Common myeloid progenitor, CD34-positive (primary cell): ENCODE data around the gene ABCA3.

ENCODE experiments used
- CTCF ChIA-PET: fragments of 350-600 bp; sonication (Branson Sonifier 250); formaldehyde crosslinking; loops from one replicate; lab custom pipeline; 2021; ENCODE audit warnings: antibody characterized with exemption; lab: Charles Lee
- POLR2A ChIA-PET: fragments of 350-600 bp; sonication (Branson Sonifier 250); formaldehyde crosslinking; loops from one replicate; lab custom pipeline; 2021; ENCODE audit warnings: antibody characterized with exemption; lab: Charles Lee
- DNase-seq, 3 donors: peaks; one replicate each; pipeline versions ENCODE4 v3.0.0 to v3.0.0-alpha.2; 2013
- H3K27ac ChIP-seq, 2 experiments: 1 replicate in 1 of 2; 2 replicates in 1 of 2; pipeline ENCODE4 v1.7.0; 2013; ENCODE audit warnings: inconsistent platforms in 2 of 2, low read length in 2 of 2, mild to moderate bottlenecking in 2 of 2, low read depth in 1 of 2, moderate library complexity in 1 of 2; ENCODE audit not compliant: severe bottlenecking in 2 of 2, insufficient read depth in 1 of 2, poor library complexity in 1 of 2
- H3K27me3 ChIP-seq, 5 experiments: replicated peaks in 2 of 5; 1 replicate in 3 of 5; 2 replicates in 2 of 5; pipeline versions ENCODE4 v1.6.1 to v1.7.0; 2013; ENCODE audit warnings: low read length in 4 of 5, mild to moderate bottlenecking in 2 of 5, moderate library complexity in 2 of 5, inconsistent platforms in 1 of 5; ENCODE audit not compliant: insufficient read depth in 5 of 5, control insufficient read depth in 4 of 5
- H3K36me3 ChIP-seq, 4 experiments: 1 replicate in 2 of 4; 2 replicates in 2 of 4; pipeline versions ENCODE4 v1.6.1 to v1.7.0; 2013; ENCODE audit warnings: low read length in 3 of 4, control low read depth in 1 of 4, mild to moderate bottlenecking in 1 of 4; ENCODE audit not compliant: control insufficient read depth in 4 of 4, insufficient read depth in 4 of 4
- H3K4me1 ChIP-seq, 4 experiments: 1 replicate in 3 of 4; 2 replicates in 1 of 4; pipeline versions ENCODE4 v1.6.1 to v1.7.1; 2013; ENCODE audit warnings: low read length in 3 of 4, mild to moderate bottlenecking in 3 of 4, control low read depth in 1 of 4, inconsistent platforms in 1 of 4, moderate library complexity in 1 of 4; ENCODE audit not compliant: control insufficient read depth in 4 of 4, insufficient read depth in 4 of 4; ENCODE audit errors: control extremely low read depth in 1 of 4
- H3K4me3 ChIP-seq, 7 experiments: 1 replicate in 4 of 7; 2 replicates in 3 of 7; pipeline versions ENCODE4 v1.5.1 to v1.7.0; 2013; ENCODE audit warnings: mild to moderate bottlenecking in 7 of 7, low read length in 6 of 7, moderate library complexity in 6 of 7, inconsistent platforms in 2 of 7, low read depth in 2 of 7, control low read depth in 1 of 7; ENCODE audit not compliant: insufficient read depth in 4 of 7, control insufficient read depth in 1 of 7; ENCODE audit errors: extremely low read depth in 1 of 7
- H3K9me3 ChIP-seq, 5 experiments: 1 replicate in 4 of 5; 2 replicates in 1 of 5; pipeline versions ENCODE4 v1.6.1 to v1.7.1; 2013; ENCODE audit warnings: low read length in 4 of 5, mild to moderate bottlenecking in 2 of 5, inconsistent platforms in 1 of 5, low read depth in 1 of 5, moderate library complexity in 1 of 5; ENCODE audit not compliant: control insufficient read depth in 4 of 5, insufficient read depth in 2 of 5; ENCODE audit errors: control extremely low read depth in 1 of 5
- WGBS: methylation state at CpG from one replicate; pipeline ENCODE4 v1.1.5; 2013; ENCODE audit not compliant: insufficient coverage; 5-methylcytosine and 5-hydroxymethylcytosine counted together

ABCA3 gene

GRCh38 chr16:2257726-2258125, 82.8 kb downstream of the ABCA3 start:
- WGBS: 100% methylated on average over 4 of the region's 6 CpGs
- H3K9me3 ChIP-seq: no peaks in the 10 kb centered on the region
- H3K36me3 ChIP-seq: peaks cover 17 to 86% (median 67%) of the 10 kb centered on the region in 4 experiments
- DNase-seq: no peak
- POLR2A ChIA-PET: no interaction called here
- H3K4me3 ChIP-seq: no peak overlapping the region
- H3K4me1 ChIP-seq: no peaks in the 10 kb centered on the region
- CTCF ChIA-PET: interaction anchor here (0.6 to 1.4 kb wide), 2 partner anchors 13 to 235 kb away, joined by 3 read pairs; no protein-coding TSS in a partner anchor
- no peaks in the 10 kb centered on the region for H3K27me3 ChIP-seq
- peak overlapping the region in 1 of 2 experiments; percentile 12 for H3K27ac ChIP-seq

DNA sequence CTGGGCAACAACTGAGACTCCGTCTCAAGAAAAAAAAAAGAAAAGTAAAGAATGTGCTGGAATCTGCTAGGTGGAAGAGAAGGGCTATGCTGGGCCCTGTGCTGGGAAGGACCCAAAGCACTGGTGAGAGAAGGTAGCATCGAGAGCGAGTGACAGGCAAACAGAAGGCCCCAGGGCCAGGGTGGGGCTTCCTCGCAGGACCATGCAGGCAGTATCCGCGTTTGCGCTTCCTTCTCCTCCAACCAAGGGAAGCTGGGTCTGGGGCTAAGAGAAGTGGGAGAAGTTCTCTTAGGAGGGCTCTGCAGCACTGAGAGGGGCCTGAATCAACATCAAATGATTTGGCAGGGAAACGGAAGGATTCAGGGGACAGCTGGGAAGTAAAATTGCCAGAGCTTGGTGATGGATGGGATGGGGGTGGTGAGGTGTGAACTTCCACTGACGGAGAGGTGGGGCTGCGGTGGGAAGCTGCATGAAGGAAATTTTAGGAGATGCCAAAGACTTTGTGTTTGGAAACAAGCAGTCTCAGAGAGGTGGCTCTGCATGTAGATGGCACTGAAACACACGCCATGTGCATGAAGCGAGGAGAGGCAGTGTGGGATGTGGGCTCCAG, 83.9 kb downstream of the ABCA3 start:
- ChIA-PET CTCF (interaction anchor here (1.0 to 1.4 kb wide), 2 partner anchors 9 to 234 kb away, joined by 3 to 4 read pairs; no protein-coding TSS in a partner anchor), POLR2A (no interaction called here)

GRCh38 chr16:2253293-2253692, 87.2 kb downstream of the ABCA3 start:
- no peaks in the 10 kb centered on the region for H3K27me3 ChIP-seq
- H3K4me1 ChIP-seq: peaks cover 3 to 19% (median 14%) of the 10 kb centered on the region in 4 experiments
- WGBS: 93% methylated on average over 10 of the region's 11 CpGs
- ChIA-PET POLR2A (interaction anchor here (0.6 kb wide), 1 partner anchor 82 kb away, joined by 3 read pairs; no protein-coding TSS in a partner anchor), CTCF (interaction anchor here (0.6 kb wide), 1 partner anchor 22 kb away, joined by 3 read pairs; no protein-coding TSS in a partner anchor)
- peaks cover 9 to 58% (median 42%) of the 10 kb centered on the region in 4 experiments for H3K36me3 ChIP-seq
- no peak overlapping the region for H3K27ac ChIP-seq
- H3K4me3 ChIP-seq: no peak overlapping the region
- no peaks in the 10 kb centered on the region for H3K9me3 ChIP-seq
- DNase-seq: no peak

More for the DNA sequence above, 83.9 kb downstream of the ABCA3 start:
- 94% methylated on average over 6 of the region's 12 CpGs for WGBS
- Histone ChIP-seq H3K36me3 (peaks cover 13 to 76% (median 60%) of the 10 kb centered on the region in 4 experiments), H3K4me3 (no peak overlapping the region), H3K4me1 (peaks cover 0 to 8% (median 7%) of the 10 kb centered on the region in 4 experiments), H3K9me3 (no peaks in the 10 kb centered on the region), H3K27me3 (no peaks in the 10 kb centered on the region), H3K27ac (no peak overlapping the region)
- DNase-seq: no peak

GRCh38 chr16:2252806-2253148, 87.8 kb downstream of the ABCA3 start:
- Histone ChIP-seq H3K27ac (peak overlapping the region in 1 of 2 experiments; percentile 15), H3K4me1 (peaks cover 3 to 19% (median 14%) of the 10 kb centered on the region in 4 experiments), H3K27me3 (no peaks in the 10 kb centered on the region), H3K36me3 (peaks cover 7 to 53% (median 38%) of the 10 kb centered on the region in 4 experiments), H3K9me3 (no peaks in the 10 kb centered on the region), H3K4me3 (no peak overlapping the region)
- no peak for DNase-seq
- WGBS: 100% methylated on average over 3 of the region's 7 CpGs
- POLR2A ChIA-PET: interaction anchor here (2.0 kb wide), 1 partner anchor 105 kb away, joined by 4 read pairs; the partner anchor contains the start of gene RAB26
- CTCF ChIA-PET: interaction anchor here (0.6 to 2.2 kb wide), 6 partner anchors 9 to 249 kb away, joined by 3 to 12 read pairs (median 4); partner anchors contain the start of gene DNASE1L2

- Histone ChIP-seq H3K27me3 (no peaks in the 10 kb centered on the region), H3K4me1 (peaks cover 3 to 19% (median 14%) of the 10 kb centered on the region in 4 experiments), H3K36me3 (peaks cover 7 to 43% (median 28%) of the 10 kb centered on the region in 4 experiments), H3K27ac (peak within 1 kb of the TSS; percentile 46 to 81), H3K9me3 (no peaks in the 10 kb centered on the region), H3K4me3 (peak within 1 kb of the TSS; percentile 63 to 87 (median 75))
- DNase-seq: peak; percentile 84 to 91 (median 85)
- WGBS: 3% methylated on average over 84 of the region's 88 CpGs
- CTCF ChIA-PET: interaction anchor here (0.9 to 2.2 kb wide), 17 partner anchors 8 to 250 kb away, joined by 3 to 12 read pairs (median 4); partner anchors contain the start of gene DNASE1L2
- POLR2A ChIA-PET: interaction anchor here (0.9 to 2.0 kb wide), 4 partner anchors 16 to 104 kb away, joined by 3 to 4 read pairs (median 3); partner anchors contain the start of genes DNASE1L2, RAB26 and TRAF7
Observed at GRCh38 chr16:2251296-2252111, 89.0 kb downstream of the ABCA3 start, which contains the start of gene ECI1. ECI1 (minus strand) TSS chr16:2251587; CDS start chr16:2251566, 21 bp downstream.

GRCh38 chr16:2250652-2251295, 89.8 kb downstream of the ABCA3 start:
- H3K4me3 ChIP-seq: peak overlapping the region; percentile 63 to 87 (median 75)
- WGBS: 16% methylated on average over 20 of the region's 35 CpGs
- H3K4me1 ChIP-seq: peaks cover 3 to 19% (median 14%) of the 10 kb centered on the region in 4 experiments
- H3K36me3 ChIP-seq: peaks cover 11 to 43% (median 29%) of the 10 kb centered on the region in 4 experiments
- DNase-seq: peak; percentile 18 to 61 (median 53)
- no peaks in the 10 kb centered on the region for H3K27me3 ChIP-seq
- H3K27ac ChIP-seq: peak overlapping the region in 1 of 2 experiments; percentile 81
- no peaks in the 10 kb centered on the region for H3K9me3 ChIP-seq
- ChIA-PET POLR2A (interaction anchor here (0.9 to 2.0 kb wide), 4 partner anchors 15 to 103 kb away, joined by 3 to 5 read pairs (median 4); partner anchors contain the start of genes DNASE1L2, RAB26 and TRAF7), CTCF (interaction anchor here (0.9 to 2.2 kb wide), 12 partner anchors 11 to 228 kb away, joined by 3 to 12 read pairs (median 3); no protein-coding TSS in a partner anchor)
